ENCODE results near the gene TCTN2. TPM values are rescaled to one million over a fixed set of nuclear protein-coding genes. Genes with fewer than 3 reads are reported as not detected.

TCTN2 gene
- total and polyA plus RNA-seq, 2 donors (not counting 1 experiment from before 2014, with no cell fraction given): 8.5 to 22.8 TPM

- Histone ChIP-seq H3K79me2 (ENCODE audit: control insufficient read depth, insufficient read depth, low read length) (no peaks in the 10 kb centered on the region), H3K27me3 (replicated peaks in 1 of 4; ENCODE audit: control extremely low read depth in 1 of 4, control insufficient read depth in 3 of 4, insufficient read depth in 4 of 4, low read length in 3 of 4) (no peaks in the 10 kb centered on the region), H3K9me3 (ENCODE audit: control extremely low read depth in 1 of 3, control insufficient read depth in 2 of 3, insufficient read depth in 1 of 3, low read length in 2 of 3) (no peaks in the 10 kb centered on the region), H3K4me3 (ENCODE audit: control extremely low read depth in 1 of 5, extremely low read depth in 1 of 5, insufficient read depth in 1 of 5, low read depth in 2 of 5, low read length in 4 of 5) (no peak overlapping the region), H3K36me3 (replicated peaks in 1 of 2; ENCODE audit: control extremely low read depth in 1 of 2, control insufficient read depth in 1 of 2, extremely low read depth in 1 of 2, insufficient read depth in 2 of 2, low read length in 1 of 2) (peaks cover 0 to 3% of the 10 kb centered on the region in 2 experiments), H3K9ac (ENCODE audit: low read length) (no peak overlapping the region), H2AFZ (ENCODE audit: insufficient read depth, low read depth, low read length, poor library complexity, severe bottlenecking) (no peak overlapping the region), H3K4me1 (ENCODE audit: control insufficient read depth in 2 of 2, insufficient read depth in 2 of 2, low read length in 2 of 2) (no peaks in the 10 kb centered on the region), H3K27ac (ENCODE audit: low read length in 2 of 2) (no peak overlapping the region), H4K20me1 (ENCODE audit: control insufficient read depth, insufficient read depth, low read length, poor library complexity, severe bottlenecking) (no peaks in the 10 kb centered on the region), H3K4me2 (replicated peaks; ENCODE audit: low read depth, low read length, poor library complexity, severe bottlenecking) (no peak overlapping the region)
- POLR2A ChIA-PET: no interaction called here
- Mint-ChIP-seq H3K27me3 (no peaks in the 10 kb centered on the region), H3K4me1 (peaks cover 2% of the 10 kb centered on the region), H3K4me3 (no peak overlapping the region), H3K9me3 (ENCODE audit: insufficient read depth) (no peaks in the 10 kb centered on the region), H3K27ac (no peak overlapping the region)
- intact Hi-C loops (cut with micrococcal nuclease): no loop called here
- no peak for ATAC-seq (ENCODE audit: low read depth)
- no peak for DNase-seq
- WGBS (ENCODE audit: insufficient coverage): 60% methylated on average over 1 of the region's 2 CpGs
- no peak for TF ChIP-seq EZH2 (IDR thresholded peaks at IDR 0.05; ENCODE audit: borderline replicate concordance, insufficient read depth, low read depth, low read length, poor library complexity, severe bottlenecking)
- no peak for TF ChIP-seq CTCF (IDR thresholded peaks at IDR 0.05)
- CTCF ChIA-PET: no interaction called here
Measured at GRCh38 chr12:123681605-123682004, 10.7 kb downstream of the TCTN2 start.

- no peaks in the 10 kb centered on the region for H3K27me3 Mint-ChIP-seq
- H3K9me3 ChIP-seq (ENCODE audit: control extremely low read depth in 1 of 3, control insufficient read depth in 2 of 3, insufficient read depth in 1 of 3, low read length in 2 of 3): no peaks in the 10 kb centered on the region
- no peak overlapping the region for H3K4me3 Mint-ChIP-seq
- H3K27ac Mint-ChIP-seq: no peak overlapping the region
- ATAC-seq (ENCODE audit: low read depth) (no peak), DNase-seq (no peak)
- H3K27ac ChIP-seq (ENCODE audit: low read length in 2 of 2): no peak overlapping the region
- H3K27me3 ChIP-seq (replicated peaks in 1 of 4; ENCODE audit: control extremely low read depth in 1 of 4, control insufficient read depth in 3 of 4, insufficient read depth in 4 of 4, low read length in 3 of 4): no peaks in the 10 kb centered on the region
- WGBS (ENCODE audit: insufficient coverage): no CpG with 5 or more reads among the region's 3 CpGs
- H3K9ac ChIP-seq (ENCODE audit: low read length): no peak overlapping the region
- H3K4me1 Mint-ChIP-seq: peaks cover 2% of the 10 kb centered on the region
- H3K4me2 ChIP-seq (replicated peaks; ENCODE audit: low read depth, low read length, poor library complexity, severe bottlenecking): no peak overlapping the region
- no peak overlapping the region for H2AFZ ChIP-seq (ENCODE audit: insufficient read depth, low read depth, low read length, poor library complexity, severe bottlenecking)
- no peak overlapping the region for H3K4me3 ChIP-seq (ENCODE audit: control extremely low read depth in 1 of 5, extremely low read depth in 1 of 5, insufficient read depth in 1 of 5, low read depth in 2 of 5, low read length in 4 of 5)
- peaks cover 0 to 3% of the 10 kb centered on the region in 2 experiments for H3K36me3 ChIP-seq (replicated peaks in 1 of 2; ENCODE audit: control extremely low read depth in 1 of 2, control insufficient read depth in 1 of 2, extremely low read depth in 1 of 2, insufficient read depth in 2 of 2, low read length in 1 of 2)
- no peaks in the 10 kb centered on the region for H4K20me1 ChIP-seq (ENCODE audit: control insufficient read depth, insufficient read depth, low read length, poor library complexity, severe bottlenecking)
- H3K4me1 ChIP-seq (ENCODE audit: control insufficient read depth in 2 of 2, insufficient read depth in 2 of 2, low read length in 2 of 2): no peaks in the 10 kb centered on the region
- TF ChIP-seq CTCF (IDR thresholded peaks at IDR 0.05): no peak
- TF ChIP-seq EZH2 (IDR thresholded peaks at IDR 0.05; ENCODE audit: borderline replicate concordance, insufficient read depth, low read depth, low read length, poor library complexity, severe bottlenecking): no peak
- H3K9me3 Mint-ChIP-seq (ENCODE audit: insufficient read depth): no peaks in the 10 kb centered on the region
- intact Hi-C loops (cut with micrococcal nuclease): no loop called here
- CTCF ChIA-PET: no interaction called here
- H3K79me2 ChIP-seq (ENCODE audit: control insufficient read depth, insufficient read depth, low read length): no peaks in the 10 kb centered on the region
- POLR2A ChIA-PET: interaction anchor here (0.7 to 1.8 kb wide), 2 partner anchors 28 to 34 kb away, joined by 3 to 9 read pairs; partner anchors contain the start of gene ATP6V0A2
Measured at GRCh38 chr12:123683964-123684363, 13.1 kb downstream of the TCTN2 start.
